Activated naive CD8-positive, alpha-beta T cell treated with anti-CD3 and anti-CD28 coated beads, Interleukin-2, amount 10 ng/mL, durations not matched to agents 7 days and 5 days (primary cell): ENCODE measurements around the gene SPIRE1. TPM values are rescaled to one million over a fixed set of nuclear protein-coding genes. Genes with fewer than 3 reads are reported as not detected.
"Not testable (repeated sequence)": the region's sequence is repeated elsewhere in the genome, so short reads cannot be mapped to it uniquely, and the experiment has no call there.

Source experiments
- ATAC-seq: fragments of 150-1000 bp; cut with Tn5 transposase; one replicate; pipeline ENCODE4 v1.10.0; 2021; ENCODE audit warnings: low read depth, moderate library complexity
- POLR2A ChIA-PET: fragments of 350-600 bp; sonication (Branson Sonifier 250); formaldehyde crosslinking; loops from one replicate; lab custom pipeline; 2021; ENCODE audit warnings: antibody characterized with exemption; lab: Charles Lee
- DNase-seq: peaks from one replicate; pipeline ENCODE4 v3.0.0; 2021
- H3K27ac Mint-ChIP-seq: one replicate; pipeline ENCODE4 v1.8.0; 2022; ENCODE audit warnings: mild to moderate bottlenecking, mixed read lengths
- H3K27me3 Mint-ChIP-seq: one replicate; pipeline ENCODE4 v1.8.0; 2022; ENCODE audit warnings: mild to moderate bottlenecking, moderate library complexity, mixed read lengths
- H3K36me3 Mint-ChIP-seq: one replicate; pipeline ENCODE4 v1.8.0; 2021; ENCODE audit warnings: mild to moderate bottlenecking, mixed read lengths
- H3K4me1 Mint-ChIP-seq: one replicate; pipeline ENCODE4 v1.8.0; 2021; ENCODE audit warnings: mixed read lengths
- H3K4me3 Mint-ChIP-seq: one replicate; pipeline ENCODE4 v1.8.0; 2022; ENCODE audit warnings: mild to moderate bottlenecking, moderate library complexity, mixed read lengths
- H3K9me3 Mint-ChIP-seq: one replicate; pipeline ENCODE4 v1.8.0; 2021; ENCODE audit warnings: mixed read lengths
- total RNA-seq, 2 experiments: library from RNA; stranded (reverse); gene quantifications; one replicate each; pipeline ENCODE4 v1.2.3, GENCODE V29; 2021

The SPIRE1 gene
- total RNA-seq, 2 experiments from 2014 or later: 1.7 to 3.6 TPM

DNA sequence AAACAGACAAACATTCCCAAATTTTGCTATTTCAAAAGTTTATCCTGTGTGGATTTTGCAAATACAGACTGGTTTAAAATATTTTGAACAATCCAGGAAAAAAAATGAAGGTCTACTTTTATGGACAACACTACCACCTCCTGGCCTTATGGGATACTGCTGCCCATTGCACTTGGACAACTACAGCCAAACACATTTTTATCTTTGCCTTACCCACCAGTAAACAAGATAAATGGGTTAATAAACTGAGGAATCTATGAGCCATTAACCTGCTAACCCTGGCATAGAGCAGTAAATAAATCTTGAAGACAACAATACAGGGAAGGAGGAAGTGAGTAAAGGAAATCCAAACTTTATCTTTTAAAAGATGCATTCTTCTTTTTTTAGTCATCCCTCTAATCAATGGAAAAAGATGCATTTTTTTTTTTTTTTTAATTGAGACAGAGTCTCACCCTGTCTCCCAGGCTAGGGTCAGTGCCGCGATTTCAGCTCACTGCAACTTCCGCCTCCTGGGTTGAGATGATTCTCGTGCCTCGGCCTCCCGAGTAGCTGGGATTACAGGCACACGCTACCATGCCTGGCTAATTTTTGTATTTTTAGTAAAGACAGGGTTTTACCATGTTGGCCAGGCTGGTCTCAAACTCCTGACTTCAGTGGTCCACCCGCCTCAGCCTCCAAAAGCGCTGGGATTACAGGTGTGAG, 2.1 kb upstream of the SPIRE1 start:
- POLR2A ChIA-PET: no interaction called here
- H3K4me1 Mint-ChIP-seq: peaks cover 11% of the 10 kb centered on the region
- H3K9me3 Mint-ChIP-seq: no peaks in the 10 kb centered on the region
- DNase-seq (no peak), ATAC-seq (no peak)
- H3K27ac Mint-ChIP-seq: no peak overlapping the region
- no peaks in the 10 kb centered on the region for H3K36me3 Mint-ChIP-seq
- peaks cover 21% of the 10 kb centered on the region for H3K27me3 Mint-ChIP-seq
- no peak overlapping the region for H3K4me3 Mint-ChIP-seq

GRCh38 chr18:12658426-12659138, 675 bp upstream of the SPIRE1 start:
- peaks cover 14% of the 10 kb centered on the region for H3K4me1 Mint-ChIP-seq
- POLR2A ChIA-PET: no interaction called here
- DNase-seq: no peak
- H3K4me3 Mint-ChIP-seq: peak overlapping the region; percentile 79
- ATAC-seq: peak; percentile 16
- H3K27me3 Mint-ChIP-seq: peaks cover 25% of the 10 kb centered on the region
- H3K36me3 Mint-ChIP-seq: no peaks in the 10 kb centered on the region
- H3K27ac Mint-ChIP-seq: peak overlapping the region; percentile 19
- H3K9me3 Mint-ChIP-seq: no peaks in the 10 kb centered on the region

- no peak for ATAC-seq
- peak; percentile 48 for DNase-seq
- peak overlapping the region; percentile 85 for H3K4me3 Mint-ChIP-seq
- POLR2A ChIA-PET: no interaction called here
- H3K27ac Mint-ChIP-seq: no peak overlapping the region
- no peaks in the 10 kb centered on the region for H3K9me3 Mint-ChIP-seq
- H3K36me3 Mint-ChIP-seq: no peaks in the 10 kb centered on the region
- peaks cover 25% of the 10 kb centered on the region for H3K27me3 Mint-ChIP-seq
- peaks cover 22% of the 10 kb centered on the region for H3K4me1 Mint-ChIP-seq
These were observed 796 bp downstream of the SPIRE1 start for GRCh38 chr18:12656938-12657683.

DNA sequence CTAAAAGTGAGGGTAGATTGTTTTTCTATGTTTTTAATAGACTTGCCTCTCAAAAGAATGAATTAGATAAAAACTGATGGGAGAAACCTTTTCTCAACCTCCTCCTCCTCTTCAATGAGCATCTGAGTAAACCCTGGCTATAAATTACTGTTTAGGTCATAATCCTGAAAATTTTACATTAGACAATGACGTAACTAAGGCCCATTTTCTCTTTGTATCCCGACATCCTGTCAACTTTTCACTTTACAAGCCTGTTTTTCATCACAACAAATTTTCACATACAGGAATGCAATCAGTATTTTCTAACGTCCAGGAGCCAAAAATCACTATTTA, 1.3 kb downstream of the SPIRE1 start:
- ATAC-seq: no peak
- Mint-ChIP-seq H3K4me3 (peak overlapping the region; percentile 85), H3K36me3 (no peaks in the 10 kb centered on the region), H3K27me3 (peaks cover 29% of the 10 kb centered on the region), H3K9me3 (no peaks in the 10 kb centered on the region), H3K27ac (no peak overlapping the region), H3K4me1 (peaks cover 23% of the 10 kb centered on the region)
- DNase-seq: no peak
- POLR2A ChIA-PET: no interaction called here

GRCh38 chr18:12654971-12655370, 2.9 kb downstream of the SPIRE1 start:
- H3K4me1 Mint-ChIP-seq: peaks cover 25% of the 10 kb centered on the region
- ATAC-seq: no peak
- H3K4me3 Mint-ChIP-seq: no peak overlapping the region
- no peak overlapping the region for H3K27ac Mint-ChIP-seq
- no peak for DNase-seq
- H3K27me3 Mint-ChIP-seq: peaks cover 29% of the 10 kb centered on the region
- H3K9me3 Mint-ChIP-seq: no peaks in the 10 kb centered on the region
- POLR2A ChIA-PET: no interaction called here
- no peaks in the 10 kb centered on the region for H3K36me3 Mint-ChIP-seq

DNA sequence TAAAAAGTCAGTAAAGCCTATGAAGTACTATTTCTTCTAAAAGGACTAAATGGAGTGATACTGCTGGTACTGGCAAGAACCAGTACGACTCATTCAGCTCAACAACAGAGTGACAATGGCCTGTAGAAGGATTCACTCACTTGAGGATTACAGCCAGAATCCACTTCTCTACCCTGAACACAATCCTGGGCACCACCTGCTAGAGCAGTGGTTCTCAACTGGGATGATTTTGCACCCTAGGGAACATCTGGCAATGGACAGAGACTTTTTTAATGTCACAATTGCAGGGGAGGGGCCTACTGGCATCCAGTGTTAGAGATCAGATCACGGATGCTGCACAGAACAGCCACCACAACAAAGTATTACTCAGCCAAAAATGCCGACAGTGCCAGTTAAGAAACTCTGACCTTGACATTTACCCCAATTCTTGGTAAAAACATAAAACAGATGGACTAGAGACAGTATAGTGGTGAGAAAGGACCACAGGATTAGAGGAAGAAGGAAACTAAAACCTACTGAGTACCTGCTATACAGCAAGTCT, 5.0 kb downstream of the SPIRE1 start:
- Mint-ChIP-seq H3K36me3 (no peaks in the 10 kb centered on the region), H3K4me1 (peaks cover 21% of the 10 kb centered on the region), H3K27ac (no peak overlapping the region), H3K9me3 (no peaks in the 10 kb centered on the region), H3K27me3 (peaks cover 22% of the 10 kb centered on the region), H3K4me3 (peak overlapping the region; percentile 61)
- peak; percentile 46 for ATAC-seq
- no peak for DNase-seq
- POLR2A ChIA-PET: no interaction called here

- ATAC-seq (no peak), DNase-seq (no peak)
- Mint-ChIP-seq H3K36me3 (no peaks in the 10 kb centered on the region), H3K27ac (no peak overlapping the region), H3K4me3 (no peak overlapping the region), H3K9me3 (no peaks in the 10 kb centered on the region), H3K27me3 (peaks cover 21% of the 10 kb centered on the region), H3K4me1 (peaks cover 19% of the 10 kb centered on the region)
- POLR2A ChIA-PET: no interaction called here
These were observed 6.3 kb downstream of the SPIRE1 start for GRCh38 chr18:12651651-12652050.

DNA sequence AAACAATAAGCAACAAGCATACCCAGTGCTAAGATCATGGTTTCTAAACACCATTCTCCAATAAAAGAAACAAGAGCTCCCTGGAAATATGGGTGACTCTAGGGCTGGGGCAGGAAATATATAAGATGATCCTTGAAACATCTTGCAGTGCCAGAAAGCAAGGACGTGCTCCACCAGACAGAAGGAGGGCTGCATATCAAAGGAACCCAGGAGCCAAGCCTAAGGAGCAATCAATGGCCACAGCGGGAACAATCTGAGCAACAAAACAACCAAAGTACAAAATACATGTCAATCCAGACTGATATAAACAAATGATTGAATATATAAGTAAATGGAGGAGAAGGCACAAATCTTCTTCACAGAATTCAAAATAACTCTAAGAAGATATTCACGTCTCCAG, 10.1 kb downstream of the SPIRE1 start:
- Mint-ChIP-seq H3K4me3 (no peak overlapping the region), H3K4me1 (peaks cover 3% of the 10 kb centered on the region), H3K36me3 (no peaks in the 10 kb centered on the region), H3K9me3 (no peaks in the 10 kb centered on the region), H3K27ac (no peak overlapping the region), H3K27me3 (peaks cover 12% of the 10 kb centered on the region)
- POLR2A ChIA-PET: no interaction called here
- no peak for DNase-seq
- no peak for ATAC-seq

GRCh38 chr18:12645751-12646203, 12.1 kb downstream of the SPIRE1 start:
- peaks cover 16% of the 10 kb centered on the region for H3K27me3 Mint-ChIP-seq
- no peak for DNase-seq
- no peak for ATAC-seq
- POLR2A ChIA-PET: no interaction called here
- H3K4me3 Mint-ChIP-seq: no peak overlapping the region
- H3K4me1 Mint-ChIP-seq: no peaks in the 10 kb centered on the region
- H3K27ac Mint-ChIP-seq: no peak overlapping the region
- H3K36me3 Mint-ChIP-seq: no peaks in the 10 kb centered on the region
- no peaks in the 10 kb centered on the region for H3K9me3 Mint-ChIP-seq

DNA sequence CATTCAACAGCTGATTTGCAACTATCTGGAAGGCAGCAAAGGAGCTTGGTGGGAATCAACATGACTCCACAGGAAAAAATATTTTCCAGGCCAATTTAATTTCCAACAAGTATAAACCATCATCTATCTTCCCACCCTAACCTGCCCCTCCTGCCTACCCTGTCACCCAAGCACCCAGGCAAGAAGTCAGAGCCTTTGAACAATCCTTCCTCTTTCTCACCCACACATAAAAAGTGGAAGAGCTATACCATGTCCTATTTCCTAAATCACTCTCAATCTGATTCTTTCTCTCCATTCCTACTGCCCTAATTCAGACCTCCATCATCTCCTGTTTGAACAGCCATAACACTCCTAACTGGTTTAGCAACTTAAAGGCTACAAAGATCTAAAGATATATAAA, 12.7 kb downstream of the SPIRE1 start:
- Mint-ChIP-seq H3K27me3 (peaks cover 16% of the 10 kb centered on the region), H3K27ac (no peak overlapping the region), H3K4me3 (no peak overlapping the region), H3K4me1 (no peaks in the 10 kb centered on the region), H3K36me3 (no peaks in the 10 kb centered on the region), H3K9me3 (no peaks in the 10 kb centered on the region)
- POLR2A ChIA-PET: no interaction called here
- DNase-seq: no peak
- no peak for ATAC-seq

DNA sequence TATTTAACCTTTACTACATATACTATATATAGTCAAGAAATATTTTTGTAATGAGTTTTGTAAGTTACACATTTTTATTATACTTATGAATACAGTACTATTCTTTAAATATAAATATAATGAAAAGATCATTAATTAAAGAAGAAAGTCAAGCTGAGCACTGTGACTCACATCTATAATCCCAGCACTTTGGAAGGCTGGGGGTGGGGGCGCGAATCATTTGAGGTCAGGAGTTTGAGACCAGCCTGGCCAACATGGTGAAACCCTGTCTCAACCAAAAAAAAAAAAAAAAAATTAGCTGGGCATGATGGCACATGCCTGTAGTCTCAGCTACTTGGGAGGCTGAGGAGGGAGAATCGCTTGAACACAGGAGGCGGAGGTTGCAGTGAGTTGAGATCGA, 14.2 kb downstream of the SPIRE1 start:
- ATAC-seq, POLR2A ChIA-PET, DNase-seq, H3K36me3 Mint-ChIP-seq, H3K27ac Mint-ChIP-seq, H3K4me1 Mint-ChIP-seq, H3K4me3 Mint-ChIP-seq, H3K9me3 Mint-ChIP-seq: not testable (repeated sequence)
- peaks cover 16% of the 10 kb centered on the region for H3K27me3 Mint-ChIP-seq

- no peak for DNase-seq
- H3K4me1 Mint-ChIP-seq: peaks cover 2% of the 10 kb centered on the region
- POLR2A ChIA-PET: no interaction called here
- H3K36me3 Mint-ChIP-seq: no peaks in the 10 kb centered on the region
- no peaks in the 10 kb centered on the region for H3K9me3 Mint-ChIP-seq
- no peak for ATAC-seq
- peaks cover 18% of the 10 kb centered on the region for H3K27me3 Mint-ChIP-seq
- no peak overlapping the region for H3K4me3 Mint-ChIP-seq
- H3K27ac Mint-ChIP-seq: no peak overlapping the region
These were observed 17.1 kb downstream of the SPIRE1 start for GRCh38 chr18:12640881-12641200.

DNA sequence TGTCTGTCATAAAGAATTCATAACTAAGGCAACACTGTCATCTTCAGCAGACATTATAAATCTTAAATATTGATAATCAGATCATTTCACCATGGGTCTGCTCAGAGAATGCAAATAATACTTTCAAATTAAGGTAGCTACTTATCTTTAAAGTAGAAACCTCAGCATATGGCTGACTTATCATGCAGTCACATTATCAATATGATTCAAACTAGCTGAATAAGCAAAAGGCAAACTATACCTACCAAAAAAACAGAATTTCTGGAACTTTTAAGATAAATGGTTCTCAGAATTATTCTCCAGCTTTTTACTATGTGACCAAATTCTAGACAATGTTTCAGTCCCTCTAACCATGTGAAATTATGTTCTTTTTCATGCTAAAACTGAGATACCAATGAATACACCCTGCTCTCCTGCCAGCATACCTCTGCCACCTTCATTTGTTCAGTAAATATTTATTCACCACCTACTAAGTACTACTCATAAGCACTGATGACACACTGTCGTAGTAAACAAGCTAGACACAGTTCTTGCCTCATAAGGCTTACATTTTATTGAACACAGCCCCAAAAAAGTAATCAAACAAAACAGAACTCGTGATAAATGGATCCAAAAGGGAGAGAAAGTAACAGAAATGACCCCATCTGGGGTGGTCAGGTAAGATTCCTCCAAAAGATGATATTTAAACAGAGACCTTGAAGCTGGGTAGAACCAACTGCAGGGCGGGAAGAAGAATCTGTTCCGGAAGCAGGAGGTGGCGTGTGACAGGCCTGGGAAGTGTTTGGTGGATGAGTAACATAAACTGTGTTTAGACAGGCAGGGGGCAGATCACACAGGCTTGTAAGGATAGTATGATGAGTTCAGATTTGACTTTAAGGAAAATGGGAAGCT, 17.7 kb downstream of the SPIRE1 start:
- no peak overlapping the region for H3K27ac Mint-ChIP-seq
- ATAC-seq: no peak

More for the DNA sequence above, 17.7 kb downstream of the SPIRE1 start:
- POLR2A ChIA-PET: interaction anchor here (0.8 kb wide), 1 partner anchor 264 kb away, joined by 3 read pairs; no protein-coding TSS in a partner anchor
- no peak overlapping the region for H3K4me3 Mint-ChIP-seq
- DNase-seq: no peak
- H3K36me3 Mint-ChIP-seq: no peaks in the 10 kb centered on the region
- no peaks in the 10 kb centered on the region for H3K9me3 Mint-ChIP-seq
- H3K27me3 Mint-ChIP-seq: peaks cover 15% of the 10 kb centered on the region
- H3K4me1 Mint-ChIP-seq: peaks cover 2% of the 10 kb centered on the region
